Measurements from ENCODE around the gene SLC39A11.
"Not testable (repeated sequence)": the region's sequence is repeated elsewhere in the genome, so short reads cannot be mapped to it uniquely, and the experiment has no call there.

- not testable (repeated sequence) for TF ChIP-seq CTCF, POLR2A (IDR thresholded peaks at IDR 0.05)
Observed at GRCh38 chr17:72638932-72639331, 453.6 kb downstream of the SLC39A11 start.
